ENCODE measurements around the gene OTOS.

The OTOS gene

GRCh38 chr2:240174496-240174895 lies 34.0 kb upstream of the OTOS start:
- Histone ChIP-seq H3K9me3 (ENCODE audit: low read length) (no peaks in the 10 kb centered on the region), H3K36me3 (ENCODE audit: insufficient read depth, low read length) (no peaks in the 10 kb centered on the region), H3K4me1 (ENCODE audit: insufficient read depth, low read length) (no peaks in the 10 kb centered on the region), H3K4me3 (ENCODE audit: low read length) (no peak overlapping the region), H2AFZ (ENCODE audit: low read depth, low read length) (no peak overlapping the region), H3K27me3 (ENCODE audit: insufficient read depth, low read length) (peaks cover 8% of the 10 kb centered on the region)

GRCh38 chr2:240172071-240172895 lies 31.8 kb upstream of the OTOS start:
- peaks cover 5% of the 10 kb centered on the region for H3K27me3 ChIP-seq (ENCODE audit: insufficient read depth, low read length)
- H2AFZ ChIP-seq (ENCODE audit: low read depth, low read length), result no peak overlapping the region
- no peak overlapping the region for H3K4me3 ChIP-seq (ENCODE audit: low read length)
- no peaks in the 10 kb centered on the region for H3K36me3 ChIP-seq (ENCODE audit: insufficient read depth, low read length)
- H3K9me3 ChIP-seq (ENCODE audit: low read length), result no peaks in the 10 kb centered on the region
- no peaks in the 10 kb centered on the region for H3K4me1 ChIP-seq (ENCODE audit: insufficient read depth, low read length)

- H3K36me3 ChIP-seq (ENCODE audit: insufficient read depth, low read length), result no peaks in the 10 kb centered on the region
These were observed 30.4 kb upstream of the OTOS start for GRCh38 chr2:240170883-240171282.

GRCh38 chr2:240170354-240170735 lies 29.9 kb upstream of the OTOS start:
- no peak overlapping the region for H2AFZ ChIP-seq (ENCODE audit: low read depth, low read length)
- H3K4me3 ChIP-seq (ENCODE audit: low read length), result no peak overlapping the region
- no peaks in the 10 kb centered on the region for H3K9me3 ChIP-seq (ENCODE audit: low read length)
- H3K27me3 ChIP-seq (ENCODE audit: insufficient read depth, low read length), result no peaks in the 10 kb centered on the region
- H3K4me1 ChIP-seq (ENCODE audit: insufficient read depth, low read length), result no peaks in the 10 kb centered on the region
- no peaks in the 10 kb centered on the region for H3K36me3 ChIP-seq (ENCODE audit: insufficient read depth, low read length)

More at GRCh38 chr2:240170883-240171282, 30.4 kb upstream of the OTOS start:
- no peak overlapping the region for H3K4me3 ChIP-seq (ENCODE audit: low read length)
- no peaks in the 10 kb centered on the region for H3K9me3 ChIP-seq (ENCODE audit: low read length)
- H3K27me3 ChIP-seq (ENCODE audit: insufficient read depth, low read length), result no peaks in the 10 kb centered on the region
- H2AFZ ChIP-seq (ENCODE audit: low read depth, low read length), result no peak overlapping the region
- no peaks in the 10 kb centered on the region for H3K4me1 ChIP-seq (ENCODE audit: insufficient read depth, low read length)

- Histone ChIP-seq H3K36me3 (ENCODE audit: insufficient read depth, low read length) (no peaks in the 10 kb centered on the region), H3K4me3 (ENCODE audit: low read length) (no peak overlapping the region), H2AFZ (ENCODE audit: low read depth, low read length) (no peak overlapping the region), H3K9me3 (ENCODE audit: low read length) (no peaks in the 10 kb centered on the region), H3K4me1 (ENCODE audit: insufficient read depth, low read length) (no peaks in the 10 kb centered on the region), H3K27me3 (ENCODE audit: insufficient read depth, low read length) (no peaks in the 10 kb centered on the region)
These were observed 29.3 kb upstream of the OTOS start for GRCh38 chr2:240169486-240170353.

GRCh38 chr2:240168546-240169361 lies 28.3 kb upstream of the OTOS start:
- no peaks in the 10 kb centered on the region for H3K4me1 ChIP-seq (ENCODE audit: insufficient read depth, low read length)
- no peaks in the 10 kb centered on the region for H3K27me3 ChIP-seq (ENCODE audit: insufficient read depth, low read length)
- H3K36me3 ChIP-seq (ENCODE audit: insufficient read depth, low read length), result no peaks in the 10 kb centered on the region
- H3K9me3 ChIP-seq (ENCODE audit: low read length), result no peaks in the 10 kb centered on the region
- no peak overlapping the region for H3K4me3 ChIP-seq (ENCODE audit: low read length)
- H2AFZ ChIP-seq (ENCODE audit: low read depth, low read length), result no peak overlapping the region

- H2AFZ ChIP-seq (ENCODE audit: low read depth, low read length), result no peak overlapping the region
- H3K9me3 ChIP-seq (ENCODE audit: low read length), result no peaks in the 10 kb centered on the region
- no peak overlapping the region for H3K4me3 ChIP-seq (ENCODE audit: low read length)
- H3K27me3 ChIP-seq (ENCODE audit: insufficient read depth, low read length), result no peaks in the 10 kb centered on the region
- H3K4me1 ChIP-seq (ENCODE audit: insufficient read depth, low read length), result no peaks in the 10 kb centered on the region
- H3K36me3 ChIP-seq (ENCODE audit: insufficient read depth, low read length), result no peaks in the 10 kb centered on the region
These were observed 27.6 kb upstream of the OTOS start for GRCh38 chr2:240168041-240168440.

- no peaks in the 10 kb centered on the region for H3K9me3 ChIP-seq (ENCODE audit: low read length)
- H3K36me3 ChIP-seq (ENCODE audit: insufficient read depth, low read length), result no peaks in the 10 kb centered on the region
- no peaks in the 10 kb centered on the region for H3K4me1 ChIP-seq (ENCODE audit: insufficient read depth, low read length)
- no peaks in the 10 kb centered on the region for H3K27me3 ChIP-seq (ENCODE audit: insufficient read depth, low read length)
- no peak overlapping the region for H2AFZ ChIP-seq (ENCODE audit: low read depth, low read length)
- H3K4me3 ChIP-seq (ENCODE audit: low read length), result no peak overlapping the region
These were observed 27.1 kb upstream of the OTOS start for GRCh38 chr2:240167588-240167880.

- H3K4me1 ChIP-seq (ENCODE audit: insufficient read depth, low read length), result no peaks in the 10 kb centered on the region
- no peak overlapping the region for H2AFZ ChIP-seq (ENCODE audit: low read depth, low read length)
- no peaks in the 10 kb centered on the region for H3K36me3 ChIP-seq (ENCODE audit: insufficient read depth, low read length)
- no peak overlapping the region for H3K4me3 ChIP-seq (ENCODE audit: low read length)
- no peaks in the 10 kb centered on the region for H3K9me3 ChIP-seq (ENCODE audit: low read length)
- no peaks in the 10 kb centered on the region for H3K27me3 ChIP-seq (ENCODE audit: insufficient read depth, low read length)
These were observed 26.5 kb upstream of the OTOS start for GRCh38 chr2:240166761-240167587.

GRCh38 chr2:240166191-240166590 lies 25.7 kb upstream of the OTOS start:
- H3K9me3 ChIP-seq (ENCODE audit: low read length), result no peaks in the 10 kb centered on the region
- H3K36me3 ChIP-seq (ENCODE audit: insufficient read depth, low read length), result no peaks in the 10 kb centered on the region
- H2AFZ ChIP-seq (ENCODE audit: low read depth, low read length), result no peak overlapping the region
- no peaks in the 10 kb centered on the region for H3K27me3 ChIP-seq (ENCODE audit: insufficient read depth, low read length)
- no peak overlapping the region for H3K4me3 ChIP-seq (ENCODE audit: low read length)
- H3K4me1 ChIP-seq (ENCODE audit: insufficient read depth, low read length), result no peaks in the 10 kb centered on the region

GRCh38 chr2:240165661-240166060 lies 25.2 kb upstream of the OTOS start:
- no peaks in the 10 kb centered on the region for H3K9me3 ChIP-seq (ENCODE audit: low read length)
- H3K4me1 ChIP-seq (ENCODE audit: insufficient read depth, low read length), result no peaks in the 10 kb centered on the region
- no peaks in the 10 kb centered on the region for H3K36me3 ChIP-seq (ENCODE audit: insufficient read depth, low read length)
- no peak overlapping the region for H3K4me3 ChIP-seq (ENCODE audit: low read length)
- no peaks in the 10 kb centered on the region for H3K27me3 ChIP-seq (ENCODE audit: insufficient read depth, low read length)
- H2AFZ ChIP-seq (ENCODE audit: low read depth, low read length), result no peak overlapping the region

- Histone ChIP-seq H3K36me3 (ENCODE audit: insufficient read depth, low read length) (no peaks in the 10 kb centered on the region), H3K4me3 (ENCODE audit: low read length) (no peak overlapping the region), H2AFZ (ENCODE audit: low read depth, low read length) (no peak overlapping the region), H3K4me1 (ENCODE audit: insufficient read depth, low read length) (no peaks in the 10 kb centered on the region), H3K27me3 (ENCODE audit: insufficient read depth, low read length) (no peaks in the 10 kb centered on the region), H3K9me3 (ENCODE audit: low read length) (no peaks in the 10 kb centered on the region)
These were observed 24.6 kb upstream of the OTOS start for GRCh38 chr2:240165034-240165433.
